Vagina (tissue), 2 donors: ENCODE measurements around the gene SCUBE1.

ENCODE experiments used
- POLR2A ChIP-seq, 2 donors: fragments of 450-650 bp; IDR thresholded peaks; one replicate each; pipeline ENCODE4 v1.6.1; 2017; ENCODE audit warnings: antibody characterized with exemption in 2 of 2, mild to moderate bottlenecking in 2 of 2, moderate library complexity in 2 of 2
- TF ChIP-seq, protein P1 (sequence below), 3 experiments: fragments of 450-650 bp in 2 of 3; fragments of 200-600 bp in 1 of 3; sonication (generic) in 1 of 3; IDR thresholded peaks; one replicate each; pipeline ENCODE4 v1.5.1; 2017 to 2019; ENCODE audit warnings: antibody characterized with exemption in 3 of 3, mild to moderate bottlenecking in 2 of 3, moderate library complexity in 2 of 3

DNA sequence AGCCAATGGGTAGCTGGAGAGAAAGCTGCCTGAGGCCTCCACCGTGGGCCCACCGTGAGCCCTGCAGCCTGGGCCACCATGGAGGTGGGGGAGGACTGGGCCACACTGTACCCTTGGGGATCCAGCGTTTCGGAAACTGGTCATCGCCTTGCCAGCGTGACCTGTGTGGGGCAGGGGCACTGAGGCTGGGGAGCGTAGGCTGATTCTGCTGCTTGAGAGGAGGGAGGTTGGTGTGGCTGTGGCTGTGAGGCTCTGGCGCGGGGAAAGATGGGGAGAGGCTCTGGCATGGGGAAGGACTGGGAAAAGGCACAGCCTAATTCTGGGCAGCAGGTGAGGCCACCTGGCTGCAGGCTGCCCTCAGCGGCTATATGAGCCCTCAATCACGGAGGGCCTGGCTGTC lies 143.6 kb downstream of the SCUBE1 start:
- TF ChIP-seq, protein P1, sequence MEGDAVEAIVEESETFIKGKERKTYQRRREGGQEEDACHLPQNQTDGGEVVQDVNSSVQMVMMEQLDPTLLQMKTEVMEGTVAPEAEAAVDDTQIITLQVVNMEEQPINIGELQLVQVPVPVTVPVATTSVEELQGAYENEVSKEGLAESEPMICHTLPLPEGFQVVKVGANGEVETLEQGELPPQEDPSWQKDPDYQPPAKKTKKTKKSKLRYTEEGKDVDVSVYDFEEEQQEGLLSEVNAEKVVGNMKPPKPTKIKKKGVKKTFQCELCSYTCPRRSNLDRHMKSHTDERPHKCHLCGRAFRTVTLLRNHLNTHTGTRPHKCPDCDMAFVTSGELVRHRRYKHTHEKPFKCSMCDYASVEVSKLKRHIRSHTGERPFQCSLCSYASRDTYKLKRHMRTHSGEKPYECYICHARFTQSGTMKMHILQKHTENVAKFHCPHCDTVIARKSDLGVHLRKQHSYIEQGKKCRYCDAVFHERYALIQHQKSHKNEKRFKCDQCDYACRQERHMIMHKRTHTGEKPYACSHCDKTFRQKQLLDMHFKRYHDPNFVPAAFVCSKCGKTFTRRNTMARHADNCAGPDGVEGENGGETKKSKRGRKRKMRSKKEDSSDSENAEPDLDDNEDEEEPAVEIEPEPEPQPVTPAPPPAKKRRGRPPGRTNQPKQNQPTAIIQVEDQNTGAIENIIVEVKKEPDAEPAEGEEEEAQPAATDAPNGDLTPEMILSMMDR (IDR thresholded peaks at IDR 0.05): no peak
- no peak for TF ChIP-seq POLR2A (IDR thresholded peaks at IDR 0.05)
